T-helper 22 cell (primary cell): ENCODE results near the gene PHKB.

Source experiments
- DNase-seq: peaks from one replicate; pipeline ENCODE4 v3.0.0-alpha.2; 2020; ENCODE audit warnings: low read depth

The PHKB gene

GRCh38 chr16:47571049-47571448, 109.9 kb downstream of the PHKB start:
- DNase-seq = no peak

- DNase-seq = no peak
These were observed 110.6 kb downstream of the PHKB start for GRCh38 chr16:47571711-47572110.

GRCh38 chr16:47574091-47575054, 113.2 kb downstream of the PHKB start:
- DNase-seq = no peak

GRCh38 chr16:47577029-47577428, 115.9 kb downstream of the PHKB start:
- DNase-seq = no peak

- no peak for DNase-seq
These were observed 116.9 kb downstream of the PHKB start for GRCh38 chr16:47578033-47578432.

GRCh38 chr16:47578573-47578972, 117.4 kb downstream of the PHKB start:
- DNase-seq = no peak

- DNase-seq = no peak
These were observed 120.0 kb downstream of the PHKB start for GRCh38 chr16:47581114-47581513.

- no peak for DNase-seq
These were observed 123.5 kb downstream of the PHKB start for GRCh38 chr16:47584464-47585225.

- DNase-seq = no peak
These were observed 125.0 kb downstream of the PHKB start for GRCh38 chr16:47586121-47586520.

- DNase-seq = no peak
These were observed 129.3 kb downstream of the PHKB start for GRCh38 chr16:47590472-47590871.

- DNase-seq = no peak
These were observed 131.1 kb downstream of the PHKB start for GRCh38 chr16:47592232-47592631.

GRCh38 chr16:47599512-47599911, 138.4 kb downstream of the PHKB start:
- DNase-seq = no peak

GRCh38 chr16:47600376-47600775, 139.2 kb downstream of the PHKB start:
- no peak for DNase-seq

- no peak for DNase-seq
These were observed 143.2 kb downstream of the PHKB start for GRCh38 chr16:47604306-47604705.

GRCh38 chr16:47611042-47611441, 149.9 kb downstream of the PHKB start:
- no peak for DNase-seq

- DNase-seq = no peak
These were observed 150.8 kb downstream of the PHKB start for GRCh38 chr16:47611848-47612493.

- no peak for DNase-seq
These were observed 151.6 kb downstream of the PHKB start for GRCh38 chr16:47612711-47613110.

GRCh38 chr16:47613251-47613650, 152.1 kb downstream of the PHKB start:
- DNase-seq = no peak

GRCh38 chr16:47617732-47618131, 156.6 kb downstream of the PHKB start:
- DNase-seq = no peak

GRCh38 chr16:47622451-47623176, 161.5 kb downstream of the PHKB start:
- no peak for DNase-seq

- no peak for DNase-seq
These were observed 163.4 kb downstream of the PHKB start for GRCh38 chr16:47624563-47624962.

GRCh38 chr16:47625115-47625567, 164.0 kb downstream of the PHKB start:
- DNase-seq = no peak
